ENCODE results near the gene DTNA.

The DTNA gene

GRCh38 chr18:34807106-34807796 lies 97.2 kb downstream of the DTNA start:
- DNase-seq (ENCODE audit: low read depth) = no peak

- DNase-seq (ENCODE audit: low read depth) = no peak
Observed at GRCh38 chr18:34808389-34808788, 98.3 kb downstream of the DTNA start.

- no peak for DNase-seq (ENCODE audit: low read depth)
Observed at GRCh38 chr18:34809451-34810072, 99.5 kb downstream of the DTNA start.

GRCh38 chr18:34816183-34816582 lies 106.1 kb downstream of the DTNA start:
- DNase-seq (ENCODE audit: low read depth) = no peak

- DNase-seq (ENCODE audit: low read depth) = no peak
Observed at GRCh38 chr18:34817636-34818035, 107.5 kb downstream of the DTNA start.

- DNase-seq (ENCODE audit: low read depth) = no peak
Observed at GRCh38 chr18:34818064-34818463, 108.0 kb downstream of the DTNA start.

- DNase-seq (ENCODE audit: low read depth) = no peak
Observed at GRCh38 chr18:34820360-34821065, 110.4 kb downstream of the DTNA start.

- no peak for DNase-seq (ENCODE audit: low read depth)
Observed at GRCh38 chr18:34821669-34822210, 111.6 kb downstream of the DTNA start.

- DNase-seq (ENCODE audit: low read depth) = no peak
Observed at GRCh38 chr18:34828093-34828492, 118.0 kb downstream of the DTNA start.

- no peak for DNase-seq (ENCODE audit: low read depth)
Observed at GRCh38 chr18:34834897-34835296, 124.8 kb downstream of the DTNA start.

GRCh38 chr18:34835466-34835865 lies 125.4 kb downstream of the DTNA start:
- no peak for DNase-seq (ENCODE audit: low read depth)

GRCh38 chr18:34837769-34838272 lies 127.7 kb downstream of the DTNA start:
- no peak for DNase-seq (ENCODE audit: low read depth)

- no peak for DNase-seq (ENCODE audit: low read depth)
Observed at GRCh38 chr18:34838669-34839068, 128.6 kb downstream of the DTNA start.

GRCh38 chr18:34840256-34840826 lies 130.2 kb downstream of the DTNA start:
- no peak for DNase-seq (ENCODE audit: low read depth)

GRCh38 chr18:34841891-34842290 lies 131.8 kb downstream of the DTNA start:
- no peak for DNase-seq (ENCODE audit: low read depth)

- DNase-seq (ENCODE audit: low read depth) = no peak
Observed at GRCh38 chr18:34844072-34844471, 134.0 kb downstream of the DTNA start.

- no peak for DNase-seq (ENCODE audit: low read depth)
Observed at GRCh38 chr18:34844732-34845459, 134.8 kb downstream of the DTNA start.

- DNase-seq (ENCODE audit: low read depth) = no peak
Observed at GRCh38 chr18:34847408-34847807, 137.3 kb downstream of the DTNA start.

- no peak for DNase-seq (ENCODE audit: low read depth)
Observed at GRCh38 chr18:34848156-34848555, 138.1 kb downstream of the DTNA start.

GRCh38 chr18:34848695-34849094 lies 138.6 kb downstream of the DTNA start:
- no peak for DNase-seq (ENCODE audit: low read depth)

- no peak for DNase-seq (ENCODE audit: low read depth)
Observed at GRCh38 chr18:34857320-34857719, 147.2 kb downstream of the DTNA start.

GRCh38 chr18:34858188-34858587 lies 148.1 kb downstream of the DTNA start:
- DNase-seq (ENCODE audit: low read depth) = no peak

Measured in activated T-helper 9 cell treated with anti-CD3 and anti-CD28 coated beads, Interleukin-2, amount 50 U/mL, for 16 hours (primary cell).